Measurements from ENCODE around the gene SLC52A1. TPM values are rescaled to one million over a fixed set of nuclear protein-coding genes. Genes with fewer than 3 reads are reported as not detected.
A peak's percentile ranks its signal among the peaks of the same experiment; 100 is the strongest.

Gene SLC52A1
- total and polyA plus RNA-seq, 2 of the 13 experiments (the other 11 are each of a cell fraction or from before 2014, with no cell fraction given), result 0.03 to 0.13 TPM

DNA sequence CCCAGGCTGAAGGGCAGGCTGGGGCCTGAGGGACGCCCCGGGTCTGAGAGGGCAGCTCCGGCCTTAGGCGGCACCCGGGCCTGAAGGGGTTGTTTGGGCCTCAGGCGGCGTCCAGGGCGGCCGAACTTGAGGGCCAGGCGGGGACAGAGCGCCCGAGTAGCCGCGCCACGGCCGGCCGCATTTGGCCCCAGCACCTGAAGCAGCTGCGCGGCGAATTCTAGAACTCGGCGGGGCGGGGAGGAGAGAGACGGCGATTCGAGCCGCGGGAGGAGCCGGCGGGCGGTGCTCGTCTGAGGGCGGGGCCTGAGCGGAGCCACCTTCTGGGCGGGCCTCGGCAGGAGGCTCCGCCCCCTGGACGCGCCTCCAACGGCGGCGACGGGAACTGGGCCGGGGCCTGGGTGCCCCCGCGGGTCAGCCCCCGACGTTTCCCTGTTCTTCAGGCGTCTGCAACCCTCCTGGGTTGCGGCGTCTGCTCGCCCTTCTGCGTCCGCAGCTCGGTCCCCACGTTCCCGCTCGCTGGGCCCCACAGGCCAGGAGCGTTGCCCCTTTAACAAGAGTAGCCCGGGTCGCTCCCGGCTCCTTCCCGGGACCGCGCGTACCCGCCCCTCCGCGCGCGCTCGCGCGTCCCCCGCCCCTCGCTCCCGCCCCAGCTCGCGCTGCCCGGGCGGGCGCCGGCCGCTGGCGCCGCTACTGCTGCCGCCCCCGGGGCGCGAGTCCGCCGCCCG lies 37.8 kb downstream of the SLC52A1 start, which contains the start of the genes INCA1 and KIF1C (continued):
- TF ChIP-seq MXI1 (IDR thresholded peaks at IDR 0.05; ENCODE audit: borderline replicate concordance, low read depth, low read length) (peak; percentile 63; the same call in 1 of the 3 replicates), MTF2 (CRISPR knock-in tag; IDR thresholded peaks at IDR 0.05; ENCODE audit: borderline replicate concordance) (no peak), ESRRA (CRISPR knock-in tag; IDR thresholded peaks at IDR 0.05; ENCODE audit: low read depth) (no peak; the same call in 1 of the 2 replicates), ZNF234 (CRISPR knock-in tag; conservative IDR thresholded peaks at IDR 0.05) (0 out of 2 replicates have a peak, but pooled peaks have one; percentile 23), IKZF1 (IDR thresholded peaks at IDR 0.05) (no peak), FOXA1 (IDR thresholded peaks at IDR 0.05) (no peak), FOXA1 (CRISPR knock-in tag; IDR thresholded peaks at IDR 0.05) (no peak), MBNL3 (CRISPR knock-in tag; conservative IDR thresholded peaks at IDR 0.05) (no peak), BRD4 (CRISPR knock-in tag; IDR thresholded peaks at IDR 0.05) (no peak), KMT2B (CRISPR knock-in tag; IDR thresholded peaks at IDR 0.05) (0 out of 2 replicates have a peak, but pooled peaks have one; percentile 27), KDM2A (CRISPR knock-in tag; IDR thresholded peaks at IDR 0.05; ENCODE audit: borderline replicate concordance, low read depth) (peak; percentile 83), ONECUT2 (CRISPR knock-in tag; IDR thresholded peaks at IDR 0.05) (no peak), MAFG (CRISPR knock-in tag; IDR thresholded peaks at IDR 0.05) (no peak), ZNF878 (CRISPR knock-in tag; IDR thresholded peaks at IDR 0.05) (no peak), RBFOX2 (IDR thresholded peaks at IDR 0.05; ENCODE audit: low read depth, low read length) (peak; percentile 75), ZFP36 (IDR thresholded peaks at IDR 0.05; ENCODE audit: borderline replicate concordance, low read depth, low read length, partially characterized antibody) (no peak), SMC3 (IDR thresholded peaks at IDR 0.05; ENCODE audit: low read length) (no peak), ZNF557 (CRISPR knock-in tag; IDR thresholded peaks at IDR 0.05) (no peak), ZNF335 (CRISPR knock-in tag; IDR thresholded peaks at IDR 0.05) (no peak; the same call in 1 of the 2 replicates)
- TF ChIP-seq, protein P1, sequence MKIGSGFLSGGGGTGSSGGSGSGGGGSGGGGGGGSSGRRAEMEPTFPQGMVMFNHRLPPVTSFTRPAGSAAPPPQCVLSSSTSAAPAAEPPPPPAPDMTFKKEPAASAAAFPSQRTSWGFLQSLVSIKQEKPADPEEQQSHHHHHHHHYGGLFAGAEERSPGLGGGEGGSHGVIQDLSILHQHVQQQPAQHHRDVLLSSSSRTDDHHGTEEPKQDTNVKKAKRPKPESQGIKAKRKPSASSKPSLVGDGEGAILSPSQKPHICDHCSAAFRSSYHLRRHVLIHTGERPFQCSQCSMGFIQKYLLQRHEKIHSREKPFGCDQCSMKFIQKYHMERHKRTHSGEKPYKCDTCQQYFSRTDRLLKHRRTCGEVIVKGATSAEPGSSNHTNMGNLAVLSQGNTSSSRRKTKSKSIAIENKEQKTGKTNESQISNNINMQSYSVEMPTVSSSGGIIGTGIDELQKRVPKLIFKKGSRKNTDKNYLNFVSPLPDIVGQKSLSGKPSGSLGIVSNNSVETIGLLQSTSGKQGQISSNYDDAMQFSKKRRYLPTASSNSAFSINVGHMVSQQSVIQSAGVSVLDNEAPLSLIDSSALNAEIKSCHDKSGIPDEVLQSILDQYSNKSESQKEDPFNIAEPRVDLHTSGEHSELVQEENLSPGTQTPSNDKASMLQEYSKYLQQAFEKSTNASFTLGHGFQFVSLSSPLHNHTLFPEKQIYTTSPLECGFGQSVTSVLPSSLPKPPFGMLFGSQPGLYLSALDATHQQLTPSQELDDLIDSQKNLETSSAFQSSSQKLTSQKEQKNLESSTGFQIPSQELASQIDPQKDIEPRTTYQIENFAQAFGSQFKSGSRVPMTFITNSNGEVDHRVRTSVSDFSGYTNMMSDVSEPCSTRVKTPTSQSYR (CRISPR knock-in tag; IDR thresholded peaks at IDR 0.05; ENCODE audit: borderline replicate concordance), result no peak
- TF ChIP-seq, protein P2, sequence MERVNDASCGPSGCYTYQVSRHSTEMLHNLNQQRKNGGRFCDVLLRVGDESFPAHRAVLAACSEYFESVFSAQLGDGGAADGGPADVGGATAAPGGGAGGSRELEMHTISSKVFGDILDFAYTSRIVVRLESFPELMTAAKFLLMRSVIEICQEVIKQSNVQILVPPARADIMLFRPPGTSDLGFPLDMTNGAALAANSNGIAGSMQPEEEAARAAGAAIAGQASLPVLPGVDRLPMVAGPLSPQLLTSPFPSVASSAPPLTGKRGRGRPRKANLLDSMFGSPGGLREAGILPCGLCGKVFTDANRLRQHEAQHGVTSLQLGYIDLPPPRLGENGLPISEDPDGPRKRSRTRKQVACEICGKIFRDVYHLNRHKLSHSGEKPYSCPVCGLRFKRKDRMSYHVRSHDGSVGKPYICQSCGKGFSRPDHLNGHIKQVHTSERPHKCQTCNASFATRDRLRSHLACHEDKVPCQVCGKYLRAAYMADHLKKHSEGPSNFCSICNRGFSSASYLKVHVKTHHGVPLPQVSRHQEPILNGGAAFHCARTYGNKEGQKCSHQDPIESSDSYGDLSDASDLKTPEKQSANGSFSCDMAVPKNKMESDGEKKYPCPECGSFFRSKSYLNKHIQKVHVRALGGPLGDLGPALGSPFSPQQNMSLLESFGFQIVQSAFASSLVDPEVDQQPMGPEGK (CRISPR knock-in tag; IDR thresholded peaks at IDR 0.05), result peak; percentile 83; the same call in 1 of the 2 replicates
- TF ChIP-seq, protein P3, sequence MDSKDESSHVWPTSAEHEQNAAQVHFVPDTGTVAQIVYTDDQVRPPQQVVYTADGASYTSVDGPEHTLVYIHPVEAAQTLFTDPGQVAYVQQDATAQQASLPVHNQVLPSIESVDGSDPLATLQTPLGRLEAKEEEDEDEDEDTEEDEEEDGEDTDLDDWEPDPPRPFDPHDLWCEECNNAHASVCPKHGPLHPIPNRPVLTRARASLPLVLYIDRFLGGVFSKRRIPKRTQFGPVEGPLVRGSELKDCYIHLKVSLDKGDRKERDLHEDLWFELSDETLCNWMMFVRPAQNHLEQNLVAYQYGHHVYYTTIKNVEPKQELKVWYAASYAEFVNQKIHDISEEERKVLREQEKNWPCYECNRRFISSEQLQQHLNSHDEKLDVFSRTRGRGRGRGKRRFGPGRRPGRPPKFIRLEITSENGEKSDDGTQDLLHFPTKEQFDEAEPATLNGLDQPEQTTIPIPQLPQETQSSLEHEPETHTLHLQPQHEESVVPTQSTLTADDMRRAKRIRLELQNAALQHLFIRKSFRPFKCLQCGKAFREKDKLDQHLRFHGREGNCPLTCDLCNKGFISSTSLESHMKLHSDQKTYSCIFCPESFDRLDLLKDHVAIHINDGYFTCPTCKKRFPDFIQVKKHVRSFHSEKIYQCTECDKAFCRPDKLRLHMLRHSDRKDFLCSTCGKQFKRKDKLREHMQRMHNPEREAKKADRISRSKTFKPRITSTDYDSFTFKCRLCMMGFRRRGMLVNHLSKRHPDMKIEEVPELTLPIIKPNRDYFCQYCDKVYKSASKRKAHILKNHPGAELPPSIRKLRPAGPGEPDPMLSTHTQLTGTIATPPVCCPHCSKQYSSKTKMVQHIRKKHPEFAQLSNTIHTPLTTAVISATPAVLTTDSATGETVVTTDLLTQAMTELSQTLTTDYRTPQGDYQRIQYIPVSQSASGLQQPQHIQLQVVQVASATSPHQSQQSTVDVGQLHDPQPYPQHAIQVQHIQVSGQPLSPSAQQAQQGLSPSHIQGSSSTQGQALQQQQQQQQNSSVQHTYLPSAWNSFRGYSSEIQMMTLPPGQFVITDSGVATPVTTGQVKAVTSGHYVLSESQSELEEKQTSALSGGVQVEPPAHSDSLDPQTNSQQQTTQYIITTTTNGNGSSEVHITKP (CRISPR knock-in tag; IDR thresholded peaks at IDR 0.05; ENCODE audit: low read depth), result no peak
- TF ChIP-seq, protein P4, sequence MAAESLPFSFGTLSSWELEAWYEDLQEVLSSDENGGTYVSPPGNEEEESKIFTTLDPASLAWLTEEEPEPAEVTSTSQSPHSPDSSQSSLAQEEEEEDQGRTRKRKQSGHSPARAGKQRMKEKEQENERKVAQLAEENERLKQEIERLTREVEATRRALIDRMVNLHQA (CRISPR knock-in tag; IDR thresholded peaks at IDR 0.05), result no peak

All from HepG2 (cell line).